SU-DHL-6 (cell line): ENCODE results near the gene IGSF3.
"Not testable (repeated sequence)": the region's sequence is repeated elsewhere in the genome, so short reads cannot be mapped to it uniquely, and the experiment has no call there.

Experiments
- EZH2phosphoT487 ChIP-seq: fragments of 200-600 bp; sonication (generic), shearing (Covaris generic); conservative IDR thresholded peaks from 2 replicates; pipeline ENCODE4 v1.6.1; 2018; ENCODE audit warnings: mild to moderate bottlenecking, antibody characterized with exemption, low read length, moderate library complexity, mixed read lengths
- TF ChIP-seq, protein P1 (sequence below): fragments of 200-600 bp; sonication (generic); IDR thresholded peaks from one replicate; pipeline ENCODE4 v1.5.1; 2017; ENCODE audit warnings: antibody characterized with exemption, mild to moderate bottlenecking, low read length, moderate library complexity; ENCODE audit not compliant: insufficient read depth, poor library complexity, severe bottlenecking

DNA sequence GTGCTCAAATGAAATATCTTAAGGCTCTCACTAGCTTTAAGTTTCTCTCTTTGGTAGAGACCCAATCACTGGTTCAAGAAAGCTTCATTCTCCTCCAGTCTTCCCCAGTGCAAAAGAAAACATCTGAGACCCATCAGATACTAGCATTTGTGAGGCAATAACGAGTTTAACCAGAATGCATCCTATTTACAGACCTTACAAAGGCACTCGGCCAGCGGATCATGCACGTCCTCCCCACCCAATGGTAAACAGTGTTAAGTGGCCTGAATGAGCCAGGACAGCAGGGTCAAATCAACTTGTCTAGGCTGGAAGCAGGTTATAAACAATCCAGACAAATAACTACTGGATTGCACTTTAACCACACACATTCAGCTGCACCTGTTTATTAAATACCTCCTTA lies 48.4 kb downstream of the IGSF3 start:
- TF ChIP-seq, protein P1, sequence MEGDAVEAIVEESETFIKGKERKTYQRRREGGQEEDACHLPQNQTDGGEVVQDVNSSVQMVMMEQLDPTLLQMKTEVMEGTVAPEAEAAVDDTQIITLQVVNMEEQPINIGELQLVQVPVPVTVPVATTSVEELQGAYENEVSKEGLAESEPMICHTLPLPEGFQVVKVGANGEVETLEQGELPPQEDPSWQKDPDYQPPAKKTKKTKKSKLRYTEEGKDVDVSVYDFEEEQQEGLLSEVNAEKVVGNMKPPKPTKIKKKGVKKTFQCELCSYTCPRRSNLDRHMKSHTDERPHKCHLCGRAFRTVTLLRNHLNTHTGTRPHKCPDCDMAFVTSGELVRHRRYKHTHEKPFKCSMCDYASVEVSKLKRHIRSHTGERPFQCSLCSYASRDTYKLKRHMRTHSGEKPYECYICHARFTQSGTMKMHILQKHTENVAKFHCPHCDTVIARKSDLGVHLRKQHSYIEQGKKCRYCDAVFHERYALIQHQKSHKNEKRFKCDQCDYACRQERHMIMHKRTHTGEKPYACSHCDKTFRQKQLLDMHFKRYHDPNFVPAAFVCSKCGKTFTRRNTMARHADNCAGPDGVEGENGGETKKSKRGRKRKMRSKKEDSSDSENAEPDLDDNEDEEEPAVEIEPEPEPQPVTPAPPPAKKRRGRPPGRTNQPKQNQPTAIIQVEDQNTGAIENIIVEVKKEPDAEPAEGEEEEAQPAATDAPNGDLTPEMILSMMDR = not testable (repeated sequence)
- not testable (repeated sequence) for TF ChIP-seq EZH2phosphoT487
